ENCODE results near the gene STRIT1. TPM values are rescaled to one million over a fixed set of nuclear protein-coding genes. Genes with fewer than 3 reads are reported as not detected.

Gene STRIT1
- total and polyA plus RNA-seq, 2 experiments from 2014 or later: 0.60 to 1.4 TPM

- WGBS (ENCODE audit: low lambda C conversion rate, missing lambda C conversion rate): 77% methylated on average over 3 of the region's 3 CpGs
- no peak for TF ChIP-seq EZH2 (IDR thresholded peaks at IDR 0.05; ENCODE audit: borderline replicate concordance)
- TF ChIP-seq EZH2phosphoT487 (IDR thresholded peaks at IDR 0.05; ENCODE audit: low read depth, severe bottlenecking, unreplicated experiment): no peak
- no peak for TF ChIP-seq CTCF (IDR thresholded peaks at IDR 0.05; ENCODE audit: poor library complexity)
- Histone ChIP-seq H3K4me1 (ENCODE audit: insufficient read depth) (peaks cover 7% of the 10 kb centered on the region), H3K4me3 (no peak overlapping the region), H4K20me1 (ENCODE audit: insufficient read depth, poor library complexity, severe bottlenecking) (no peaks in the 10 kb centered on the region), H3K9me2 (replicated peaks; ENCODE audit: insufficient read depth) (no peaks in the 10 kb centered on the region), H3K36me3 (replicated peaks; ENCODE audit: insufficient read depth, low read depth) (no peaks in the 10 kb centered on the region), H3K27ac (no peak overlapping the region), H2AFZ (no peak overlapping the region), H3K9me3 (ENCODE audit: low read depth) (no peaks in the 10 kb centered on the region), H3K4me2 (no peak overlapping the region), H3K27me3 (no peaks in the 10 kb centered on the region), H3K79me2 (no peaks in the 10 kb centered on the region)
- no peak for DNase-seq (ENCODE audit: low spot score)
Observed at GRCh38 chr3:155335724-155336354, 42.4 kb upstream of the STRIT1 start.

DNA sequence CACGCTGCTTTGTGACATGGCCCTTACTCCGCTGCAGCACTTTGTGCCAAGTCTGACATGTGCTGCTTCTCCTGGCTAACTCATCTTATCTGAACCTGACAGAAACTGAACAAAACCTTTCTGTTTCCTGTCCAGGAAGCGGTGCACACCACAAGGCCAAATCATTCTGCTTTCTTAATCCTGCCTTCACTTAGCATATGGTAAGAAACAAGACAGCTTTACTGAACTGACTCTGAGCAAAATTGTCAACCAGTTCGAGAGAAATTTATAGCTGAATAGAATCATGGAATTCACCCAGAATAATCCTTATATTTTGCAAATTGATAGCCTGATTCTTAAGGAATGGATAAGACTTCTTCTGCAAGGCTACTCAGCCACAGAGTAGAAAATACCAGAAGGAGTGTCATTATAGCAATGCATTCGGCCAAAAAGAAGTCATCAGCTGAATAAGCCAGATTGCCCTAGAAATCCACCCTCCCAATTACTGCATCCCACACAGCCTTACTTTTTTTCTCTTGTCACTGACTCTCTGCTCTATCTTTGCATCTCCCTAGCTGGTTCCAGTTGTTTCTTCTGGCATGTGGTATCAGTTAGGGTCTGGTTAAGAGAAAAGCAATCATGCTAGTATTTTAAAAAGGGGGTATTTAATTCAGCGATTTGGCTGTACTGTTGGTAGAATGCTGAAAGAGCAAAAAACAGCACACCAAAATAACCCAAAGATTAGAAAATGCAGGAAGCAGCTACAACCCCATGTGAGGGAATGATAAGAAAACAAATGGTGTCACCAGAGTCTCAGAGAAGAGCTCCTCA, 41.6 kb upstream of the STRIT1 start:
- H3K4me2 ChIP-seq: no peak overlapping the region
- no peaks in the 10 kb centered on the region for H4K20me1 ChIP-seq (ENCODE audit: insufficient read depth, poor library complexity, severe bottlenecking)
- no peak overlapping the region for H2AFZ ChIP-seq
- no peaks in the 10 kb centered on the region for H3K36me3 ChIP-seq (replicated peaks; ENCODE audit: insufficient read depth, low read depth)
- DNase-seq (ENCODE audit: low spot score): no peak
- H3K4me1 ChIP-seq (ENCODE audit: insufficient read depth): peaks cover 7% of the 10 kb centered on the region
- no peaks in the 10 kb centered on the region for H3K27me3 ChIP-seq
- no peak overlapping the region for H3K4me3 ChIP-seq
- H3K79me2 ChIP-seq: no peaks in the 10 kb centered on the region
- 70% methylated on average over 6 of the region's 6 CpGs for WGBS (ENCODE audit: low lambda C conversion rate, missing lambda C conversion rate)
- H3K9me2 ChIP-seq (replicated peaks; ENCODE audit: insufficient read depth): no peaks in the 10 kb centered on the region
- no peak for TF ChIP-seq CTCF (IDR thresholded peaks at IDR 0.05; ENCODE audit: poor library complexity)
- TF ChIP-seq EZH2phosphoT487 (IDR thresholded peaks at IDR 0.05; ENCODE audit: low read depth, severe bottlenecking, unreplicated experiment): no peak
- TF ChIP-seq EZH2 (IDR thresholded peaks at IDR 0.05; ENCODE audit: borderline replicate concordance): no peak
- H3K27ac ChIP-seq: no peak overlapping the region
- no peaks in the 10 kb centered on the region for H3K9me3 ChIP-seq (ENCODE audit: low read depth)

- no peak overlapping the region for H3K4me3 ChIP-seq
- no peaks in the 10 kb centered on the region for H3K9me3 ChIP-seq (ENCODE audit: low read depth)
- H3K9me2 ChIP-seq (replicated peaks; ENCODE audit: insufficient read depth): no peaks in the 10 kb centered on the region
- no peaks in the 10 kb centered on the region for H3K79me2 ChIP-seq
- H3K4me2 ChIP-seq: no peak overlapping the region
- DNase-seq (ENCODE audit: low spot score): no peak
- H3K36me3 ChIP-seq (replicated peaks; ENCODE audit: insufficient read depth, low read depth): no peaks in the 10 kb centered on the region
- H3K27me3 ChIP-seq: no peaks in the 10 kb centered on the region
- WGBS (ENCODE audit: low lambda C conversion rate, missing lambda C conversion rate): 88% methylated on average over 3 of the region's 3 CpGs
- TF ChIP-seq EZH2 (IDR thresholded peaks at IDR 0.05; ENCODE audit: borderline replicate concordance) (no peak), CTCF (IDR thresholded peaks at IDR 0.05; ENCODE audit: poor library complexity) (no peak), EZH2phosphoT487 (IDR thresholded peaks at IDR 0.05; ENCODE audit: low read depth, severe bottlenecking, unreplicated experiment) (no peak)
- no peak overlapping the region for H3K27ac ChIP-seq
- H3K4me1 ChIP-seq (ENCODE audit: insufficient read depth): peaks cover 7% of the 10 kb centered on the region
- H4K20me1 ChIP-seq (ENCODE audit: insufficient read depth, poor library complexity, severe bottlenecking): no peaks in the 10 kb centered on the region
- no peak overlapping the region for H2AFZ ChIP-seq
Observed at GRCh38 chr3:155334215-155334913, 40.9 kb upstream of the STRIT1 start.

Data from hepatocyte (in vitro differentiated cells).